ENCODE data around the gene NDEL1. TPM values are rescaled to one million over a fixed set of nuclear protein-coding genes. Genes with fewer than 3 reads are reported as not detected.

Gene NDEL1
- total and polyA plus RNA-seq, 5 donors, result 27.3 to 45.2 (median 31.5) TPM

- ATAC-seq, result no peak
- Histone ChIP-seq H3K27me3 (ENCODE audit: control insufficient read depth, insufficient read depth) (no peaks in the 10 kb centered on the region), H3K4me1 (ENCODE audit: control insufficient read depth, insufficient read depth, low read length) (no peaks in the 10 kb centered on the region), H3K4me3 (ENCODE audit: low read length) (no peak overlapping the region), H3K27ac (ENCODE audit: low read length) (no peak overlapping the region), H3K9me3 (ENCODE audit: control insufficient read depth, low read length) (no peaks in the 10 kb centered on the region)
- no peak for DNase-seq
- intact Hi-C loops (cut with DNase I), result loop anchor here in 3 of 4 donors (5.0 to 10.0 kb wide), 4 partner anchors 333 to 373 kb away; partner anchors contain the start of gene SPDYE4 (in 1 of the 3)
Measured at GRCh38 chr17:8413938-8414337, 21.7 kb upstream of the NDEL1 start.

GRCh38 chr17:8417806-8418205 is 17.9 kb upstream of the NDEL1 start:
- 88% methylated on average over 4 of the region's 4 CpGs for WGBS
- ATAC-seq, result no peak
- Histone ChIP-seq H3K9me3 (ENCODE audit: control insufficient read depth, low read length) (no peaks in the 10 kb centered on the region), H3K27me3 (ENCODE audit: control insufficient read depth, insufficient read depth) (no peaks in the 10 kb centered on the region), H3K4me3 (ENCODE audit: low read length) (no peak overlapping the region), H3K4me1 (ENCODE audit: control insufficient read depth, insufficient read depth, low read length) (peaks cover 5% of the 10 kb centered on the region), H3K27ac (ENCODE audit: low read length) (no peak overlapping the region)
- intact Hi-C loops (cut with DNase I), result loop anchor here in 2 of 4 donors (10.0 kb wide), 2 partner anchors 337 to 367 kb away; partner anchors contain the start of gene SPDYE4 (in 1 of the 2)
- no peak for DNase-seq

GRCh38 chr17:8418471-8418870 is 17.2 kb upstream of the NDEL1 start:
- Histone ChIP-seq H3K4me3 (ENCODE audit: low read length) (no peak overlapping the region), H3K4me1 (ENCODE audit: control insufficient read depth, insufficient read depth, low read length) (peaks cover 5% of the 10 kb centered on the region), H3K27ac (ENCODE audit: low read length) (no peak overlapping the region), H3K9me3 (ENCODE audit: control insufficient read depth, low read length) (no peaks in the 10 kb centered on the region), H3K27me3 (ENCODE audit: control insufficient read depth, insufficient read depth) (no peaks in the 10 kb centered on the region)
- ATAC-seq (no peak), DNase-seq (no peak)
- WGBS, result 58% methylated on average over 1 of the region's 1 CpG
- intact Hi-C loops (cut with DNase I), result loop anchor here in 2 of 4 donors (10.0 kb wide), 2 partner anchors 336 to 366 kb away; partner anchors contain the start of gene SPDYE4 (in 1 of the 2)

GRCh38 chr17:8419305-8419704 is 16.4 kb upstream of the NDEL1 start:
- Histone ChIP-seq H3K4me3 (ENCODE audit: low read length) (no peak overlapping the region), H3K4me1 (ENCODE audit: control insufficient read depth, insufficient read depth, low read length) (peaks cover 5% of the 10 kb centered on the region), H3K27ac (ENCODE audit: low read length) (no peak overlapping the region), H3K9me3 (ENCODE audit: control insufficient read depth, low read length) (no peaks in the 10 kb centered on the region), H3K27me3 (ENCODE audit: control insufficient read depth, insufficient read depth) (no peaks in the 10 kb centered on the region)
- DNase-seq (no peak), ATAC-seq (no peak)
- 52% methylated on average over 1 of the region's 1 CpG for WGBS
- intact Hi-C loops (cut with DNase I), result loop anchor here in 2 of 4 donors (10.0 kb wide), 2 partner anchors 335 to 365 kb away; partner anchors contain the start of gene SPDYE4 (in 1 of the 2)

- Histone ChIP-seq H3K27ac (ENCODE audit: low read length) (peak overlapping the region; percentile 84), H3K9me3 (ENCODE audit: control insufficient read depth, low read length) (no peaks in the 10 kb centered on the region), H3K4me1 (ENCODE audit: control insufficient read depth, insufficient read depth, low read length) (peaks cover 5% of the 10 kb centered on the region), H3K27me3 (ENCODE audit: control insufficient read depth, insufficient read depth) (no peaks in the 10 kb centered on the region), H3K4me3 (ENCODE audit: low read length) (no peak overlapping the region)
- ATAC-seq (peak; percentile 87 to 90), DNase-seq (peak; percentile 67 to 79 (median 68))
- intact Hi-C loops (cut with DNase I), result no loop called here
- WGBS, result 29% methylated on average over 5 of the region's 5 CpGs
Measured at GRCh38 chr17:8420041-8420934, 15.4 kb upstream of the NDEL1 start.

GRCh38 chr17:8421571-8421970 is 14.1 kb upstream of the NDEL1 start:
- ATAC-seq (no peak), DNase-seq (peak in 1 of 3 donors; percentile 22)
- Histone ChIP-seq H3K4me1 (ENCODE audit: control insufficient read depth, insufficient read depth, low read length) (peaks cover 5% of the 10 kb centered on the region), H3K27me3 (ENCODE audit: control insufficient read depth, insufficient read depth) (no peaks in the 10 kb centered on the region), H3K27ac (ENCODE audit: low read length) (no peak overlapping the region), H3K9me3 (ENCODE audit: control insufficient read depth, low read length) (no peaks in the 10 kb centered on the region), H3K4me3 (ENCODE audit: low read length) (no peak overlapping the region)
- WGBS, result 49% methylated on average over 3 of the region's 3 CpGs
- intact Hi-C loops (cut with DNase I), result no loop called here

DNA sequence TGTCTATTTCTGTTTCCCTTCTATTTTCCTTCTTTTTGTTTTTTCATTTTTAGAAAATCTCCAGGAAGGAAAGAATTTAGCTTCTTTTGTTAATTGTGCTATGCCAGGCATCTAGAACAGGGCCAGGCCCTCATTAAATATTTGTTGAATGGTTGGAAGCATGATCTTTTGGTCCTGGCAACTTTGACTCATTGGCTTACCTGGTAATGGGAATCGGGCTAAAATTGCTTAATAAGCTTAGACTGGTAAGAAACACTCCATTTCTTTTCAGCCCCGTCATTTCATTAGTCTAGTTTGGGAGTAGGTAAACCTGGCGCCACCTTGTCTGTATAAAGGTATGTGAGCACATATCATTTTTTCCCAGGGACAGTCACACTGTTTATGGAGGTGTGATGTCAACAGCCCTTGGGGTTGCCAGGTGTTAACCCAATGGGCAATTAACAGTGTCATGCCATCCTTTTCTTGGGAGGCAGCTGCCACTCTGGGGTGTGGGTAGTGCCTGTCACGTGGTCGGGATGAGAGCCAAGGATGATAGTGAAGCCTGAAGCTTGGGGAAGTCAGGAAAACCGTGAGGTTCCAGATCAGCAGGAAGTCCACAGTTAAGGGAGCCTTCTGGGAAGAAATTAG is 9.5 kb upstream of the NDEL1 start:
- Histone ChIP-seq H3K27me3 (ENCODE audit: control insufficient read depth, insufficient read depth) (no peaks in the 10 kb centered on the region), H3K9me3 (ENCODE audit: control insufficient read depth, low read length) (no peaks in the 10 kb centered on the region), H3K27ac (ENCODE audit: low read length) (no peak overlapping the region), H3K4me1 (ENCODE audit: control insufficient read depth, insufficient read depth, low read length) (no peaks in the 10 kb centered on the region), H3K4me3 (ENCODE audit: low read length) (no peak overlapping the region)
- DNase-seq, result no peak
- intact Hi-C loops (cut with DNase I), result no loop called here
- ATAC-seq, result no peak
- WGBS, result 63% methylated on average over 6 of the region's 6 CpGs

- Histone ChIP-seq H3K27me3 (ENCODE audit: control insufficient read depth, insufficient read depth) (no peaks in the 10 kb centered on the region), H3K4me1 (ENCODE audit: control insufficient read depth, insufficient read depth, low read length) (no peaks in the 10 kb centered on the region), H3K4me3 (ENCODE audit: low read length) (no peak overlapping the region), H3K27ac (ENCODE audit: low read length) (no peak overlapping the region), H3K9me3 (ENCODE audit: control insufficient read depth, low read length) (no peaks in the 10 kb centered on the region)
- intact Hi-C loops (cut with DNase I), result no loop called here
- 95% methylated on average over 3 of the region's 3 CpGs for WGBS
- ATAC-seq, result no peak
- DNase-seq, result no peak
Measured at GRCh38 chr17:8426802-8427201, 8.9 kb upstream of the NDEL1 start.

- H3K9me3 ChIP-seq (ENCODE audit: control insufficient read depth, low read length), result no peaks in the 10 kb centered on the region
- peak overlapping the region; percentile 80 for H3K27ac ChIP-seq (ENCODE audit: low read length)
- WGBS, result 31% methylated on average over 7 of the region's 7 CpGs
- H3K4me1 ChIP-seq (ENCODE audit: control insufficient read depth, insufficient read depth, low read length), result no peaks in the 10 kb centered on the region
- no peaks in the 10 kb centered on the region for H3K27me3 ChIP-seq (ENCODE audit: control insufficient read depth, insufficient read depth)
- DNase-seq, result peak; percentile 87 to 91 (median 90)
- ATAC-seq, result peak; percentile 55 to 77
- intact Hi-C loops (cut with DNase I), result no loop called here
- H3K4me3 ChIP-seq (ENCODE audit: low read length), result no peak overlapping the region
Measured at GRCh38 chr17:8430966-8431365, 4.7 kb upstream of the NDEL1 start.

GRCh38 chr17:8436169-8436843 is 622 bp downstream of the NDEL1 start:
- intact Hi-C loops (cut with DNase I), result no loop called here
- ATAC-seq (peak; percentile 77 to 78), DNase-seq (peak; percentile 73 to 88 (median 87))
- H3K27me3 ChIP-seq (ENCODE audit: control insufficient read depth, insufficient read depth), result no peaks in the 10 kb centered on the region
- H3K4me3 ChIP-seq (ENCODE audit: low read length), result peak overlapping the region; percentile 67
- no peaks in the 10 kb centered on the region for H3K9me3 ChIP-seq (ENCODE audit: control insufficient read depth, low read length)
- under 1% methylated on average over 43 of the region's 43 CpGs for WGBS
- no peaks in the 10 kb centered on the region for H3K4me1 ChIP-seq (ENCODE audit: control insufficient read depth, insufficient read depth, low read length)
- H3K27ac ChIP-seq (ENCODE audit: low read length), result peak overlapping the region; percentile 88

DNA sequence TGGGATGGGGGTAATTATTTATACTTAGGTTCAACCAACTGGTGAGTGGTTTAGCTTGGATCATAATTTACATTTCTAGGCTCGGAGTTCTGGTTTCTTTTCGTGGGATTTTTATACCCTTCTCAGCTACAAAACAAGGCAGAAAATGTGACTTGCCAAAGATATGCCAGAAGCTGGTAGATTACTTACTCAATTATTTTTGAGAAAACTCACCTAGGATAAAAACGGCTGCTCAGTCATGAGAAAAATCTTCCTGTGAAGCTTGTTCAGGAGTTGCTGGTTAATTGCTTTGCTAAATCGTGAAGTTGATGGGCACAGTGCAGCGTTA is 1.1 kb downstream of the NDEL1 start:
- Histone ChIP-seq H3K27me3 (ENCODE audit: control insufficient read depth, insufficient read depth) (no peaks in the 10 kb centered on the region), H3K4me3 (ENCODE audit: low read length) (peak overlapping the region; percentile 67), H3K27ac (ENCODE audit: low read length) (peak overlapping the region; percentile 88), H3K9me3 (ENCODE audit: control insufficient read depth, low read length) (no peaks in the 10 kb centered on the region), H3K4me1 (ENCODE audit: control insufficient read depth, insufficient read depth, low read length) (no peaks in the 10 kb centered on the region)
- DNase-seq (no peak), ATAC-seq (no peak)
- 7% methylated on average over 5 of the region's 5 CpGs for WGBS
- intact Hi-C loops (cut with DNase I), result no loop called here
